Upper lobe of left lung (tissue), 6 donors: Measurements from ENCODE around the gene SEPTIN10. TPM values are rescaled to one million over a fixed set of nuclear protein-coding genes. Genes with fewer than 3 reads are reported as not detected.

Source experiments
- ATAC-seq, 2 donors: fragments of 200-7000 bp; cut with Tn5 transposase; one replicate each; pipeline ENCODE4 v1.9.1; 2022; ENCODE audit warnings: mild to moderate bottlenecking in 2 of 2, moderate library complexity in 2 of 2; ENCODE audit not compliant: low FRiP score in 2 of 2
- DNase-seq, 2 donors: peaks; one replicate each; pipeline ENCODE4 v3.0.0-alpha.2; 2019 to 2020
- H3K27ac ChIP-seq, 4 donors: fragments of 200-600 bp; sonication (generic); one replicate each; pipeline ENCODE4 v1.5.1; 2016 to 2019
- H3K27me3 ChIP-seq, 4 donors: fragments of 200-600 bp; sonication (generic); one replicate each; pipeline ENCODE4 v1.5.1; 2017 to 2019
- H3K36me3 ChIP-seq, 4 donors: fragments of 200-600 bp; sonication (generic); one replicate each; pipeline ENCODE4 v1.5.1; 2016 to 2019
- H3K4me1 ChIP-seq, 4 donors: fragments of 200-600 bp; sonication (generic); one replicate each; pipeline ENCODE4 v1.5.1; 2018 to 2019
- H3K4me3 ChIP-seq, 4 donors: fragments of 200-600 bp; sonication (generic); one replicate each; pipeline ENCODE4 v1.5.1; 2017 to 2019; ENCODE audit warnings: mild to moderate bottlenecking in 2 of 4, moderate library complexity in 1 of 4
- H3K9me3 ChIP-seq, 4 donors: fragments of 200-600 bp; sonication (generic); one replicate each; pipeline ENCODE4 v1.5.1; 2018 to 2019
- CTCF ChIP-seq, 6 experiments: fragments of 450-650 bp in 4 of 6; fragments of 200-600 bp in 2 of 6; sonication (generic) in 2 of 6; IDR thresholded peaks; one replicate each; pipeline ENCODE4 v1.5.1; 2016 to 2019; ENCODE audit warnings: antibody characterized with exemption in 6 of 6
- EP300 ChIP-seq, 4 donors: sonication (generic); formaldehyde crosslinking; IDR thresholded peaks; one replicate each; pipeline ENCODE4 v1.5.1; 2017; ENCODE audit warnings: antibody characterized with exemption in 4 of 4, control low read depth in 2 of 4
- POLR2A ChIP-seq, 4 donors: fragments of 450-650 bp; IDR thresholded peaks; one replicate each; pipeline ENCODE4 v1.5.1; 2016 to 2017; ENCODE audit warnings: antibody characterized with exemption in 4 of 4, mild to moderate bottlenecking in 2 of 4
- POLR2AphosphoS5 ChIP-seq, 2 donors: sonication (generic); formaldehyde crosslinking; IDR thresholded peaks; one replicate each; pipeline ENCODE4 v1.5.1; 2017; ENCODE audit warnings: antibody characterized with exemption in 2 of 2
- WGBS, 2 donors: methylation state at CpG; one replicate each; pipeline ENCODE4 v1.1.5; 2017 to 2018; 5-methylcytosine and 5-hydroxymethylcytosine counted together
- total RNA-seq, 6 donors: library from RNA; depleted of rRNA in 4 of 6; stranded (reverse); fragments of >200 nt in 4 of 6; gene quantifications; one replicate each; pipeline versions ENCODE4 v1.1.0 to v1.2.1, GENCODE V29; 2016 to 2021
- donor health status: DM: no; HTN: no; CAD: no; lungs with moderate emphysema.
- donor health status: DM: no; HTN: yes; CAD: no; lungs with severe emphysema.

The SEPTIN10 gene
- total RNA-seq, 6 donors from 2014 or later: 60.8 to 135 (median 88.5) TPM

- 76% methylated on average over 6 of the region's 6 CpGs; no CpG with 5 or more reads in 1 of the 2 donors for WGBS, 2 donors
- H3K4me1 ChIP-seq: no peaks in the 10 kb centered on the region
- TF ChIP-seq POLR2A (IDR thresholded peaks at IDR 0.05) (no peak), CTCF (IDR thresholded peaks at IDR 0.05) (no peak), POLR2AphosphoS5 (IDR thresholded peaks at IDR 0.05) (no peak), EP300 (IDR thresholded peaks at IDR 0.05) (no peak)
- H3K27me3 ChIP-seq: no peaks in the 10 kb centered on the region
- H3K9me3 ChIP-seq: no peaks in the 10 kb centered on the region
- H3K36me3 ChIP-seq: no peaks in the 10 kb centered on the region
- no peak overlapping the region for H3K4me3 ChIP-seq
- DNase-seq: no peak
- H3K27ac ChIP-seq: no peak overlapping the region
- peak in 1 of 2 donors; percentile 4 for ATAC-seq
These were observed 90.6 kb downstream of the SEPTIN10 start for GRCh38 chr2:109523121-109523520.

GRCh38 chr2:109522063-109522374 lies 91.7 kb downstream of the SEPTIN10 start:
- Histone ChIP-seq H3K4me1 (no peaks in the 10 kb centered on the region), H3K36me3 (no peaks in the 10 kb centered on the region), H3K4me3 (no peak overlapping the region), H3K27me3 (no peaks in the 10 kb centered on the region), H3K9me3 (no peaks in the 10 kb centered on the region), H3K27ac (no peak overlapping the region)
- no peak for DNase-seq
- no peak for TF ChIP-seq EP300 (IDR thresholded peaks at IDR 0.05)
- no peak for TF ChIP-seq CTCF (IDR thresholded peaks at IDR 0.05)
- TF ChIP-seq POLR2AphosphoS5 (IDR thresholded peaks at IDR 0.05): no peak
- no peak for TF ChIP-seq POLR2A (IDR thresholded peaks at IDR 0.05)
- no peak for ATAC-seq
- WGBS, 2 donors: 86 to 87% methylated on average over 7 of the region's 7 CpGs

- Histone ChIP-seq H3K9me3 (no peaks in the 10 kb centered on the region), H3K4me1 (no peaks in the 10 kb centered on the region), H3K4me3 (no peak overlapping the region), H3K27me3 (no peaks in the 10 kb centered on the region), H3K27ac (no peak overlapping the region), H3K36me3 (no peaks in the 10 kb centered on the region)
- DNase-seq: no peak
- 70 to 75% methylated on average over 20 of the region's 20 CpGs for WGBS, 2 donors
- ATAC-seq: no peak
- no peak for TF ChIP-seq POLR2AphosphoS5 (IDR thresholded peaks at IDR 0.05)
- TF ChIP-seq CTCF (IDR thresholded peaks at IDR 0.05): no peak
- TF ChIP-seq EP300 (IDR thresholded peaks at IDR 0.05): no peak
- no peak for TF ChIP-seq POLR2A (IDR thresholded peaks at IDR 0.05)
These were observed 92.3 kb downstream of the SEPTIN10 start for GRCh38 chr2:109521233-109522062.

- Histone ChIP-seq H3K9me3 (no peaks in the 10 kb centered on the region), H3K4me3 (no peak overlapping the region), H3K36me3 (no peaks in the 10 kb centered on the region), H3K27ac (no peak overlapping the region), H3K4me1 (peaks cover 0 to 4% (median 1%) of the 10 kb centered on the region in 4 donors), H3K27me3 (no peaks in the 10 kb centered on the region)
- ATAC-seq (no peak), DNase-seq (no peak)
- WGBS, 2 donors: 88 to 91% methylated on average over 4 of the region's 4 CpGs
- no peak for TF ChIP-seq POLR2A (IDR thresholded peaks at IDR 0.05)
- no peak for TF ChIP-seq POLR2AphosphoS5 (IDR thresholded peaks at IDR 0.05)
- TF ChIP-seq CTCF (IDR thresholded peaks at IDR 0.05): no peak
- TF ChIP-seq EP300 (IDR thresholded peaks at IDR 0.05): no peak
These were observed 94.3 kb downstream of the SEPTIN10 start for GRCh38 chr2:109519513-109519912.
